ENCODE data around the gene UXS1.

- TF ChIP-seq CTCF (conservative IDR thresholded peaks at IDR 0.05 in 1 of 2, IDR thresholded peaks at IDR 0.05 in 1 of 2; ENCODE audit: extremely low read depth in 1 of 2, insufficient read depth in 1 of 2, low read depth in 1 of 2, low read length in 2 of 2) (no peak), EZH2 (IDR thresholded peaks at IDR 0.05; ENCODE audit: borderline replicate concordance, low read length) (no peak)
Measured at GRCh38 chr2:106223347-106223746, 29.2 kb upstream of the UXS1 start.

All from mammary epithelial cell (primary cell).